Endothelial cell of umbilical vein (primary cell): ENCODE results near the gene SMIM27. TPM values are rescaled to one million over a fixed set of nuclear protein-coding genes. Genes with fewer than 3 reads are reported as not detected.

Experiments used
- BruUV-seq: library from RNA; stranded (reverse); fragments of 400-500 nt; replicated peaks from 2 replicates; lab custom pipeline; 2021; lab: Mats Ljungman, UMichigan
- CTCF ChIA-PET: fragments of 300-600, 350-600 bp; sonication (Branson Sonifier 250); formaldehyde crosslinking; loops from one replicate; lab custom pipeline; 2021; ENCODE audit warnings: antibody characterized with exemption, inconsistent platforms; lab: Charles Lee
- POLR2A ChIA-PET: fragments of 300-600, 350-600 bp; sonication (Branson Sonifier 250); formaldehyde crosslinking; loops from one replicate; lab custom pipeline; 2021; ENCODE audit warnings: antibody characterized with exemption, inconsistent platforms; lab: Charles Lee
- DNase-seq: peaks from one replicate; pipeline ENCODE4 v3.0.0-alpha.2; 2011; ENCODE audit warnings: low read depth, low spot score
- FAIRE-seq: peaks from 2 replicates; lab custom pipeline; 2011; peaks lifted over from hg19 to GRCh38; lab: Jason Lieb, UNC
- H2AFZ ChIP-seq: 2 replicates; pipeline ENCODE4 v1.6.0; 2012; ENCODE audit warnings: low read depth, low read length, control low read depth, inconsistent platforms
- H3K27ac ChIP-seq: 2 replicates; pipeline ENCODE4 v1.5.1; 2011; ENCODE audit warnings: low read depth, mild to moderate bottlenecking, control low read depth, low read length, moderate library complexity; ENCODE audit not compliant: insufficient read depth
- H3K27me3 ChIP-seq, 2 experiments: 2 replicates each; pipeline versions ENCODE4 v1.6.0 to v1.6.1; 2011; ENCODE audit warnings: low read length in 2 of 2, mixed read lengths in 1 of 2; ENCODE audit not compliant: control insufficient read depth in 2 of 2, insufficient read depth in 2 of 2
- H3K36me3 ChIP-seq, 2 experiments: 2 replicates in 1 of 2; 3 replicates in 1 of 2; pipeline ENCODE4 v1.5.1; 2011; ENCODE audit warnings: low read length in 2 of 2, mild to moderate bottlenecking in 1 of 2, moderate library complexity in 1 of 2; ENCODE audit not compliant: control insufficient read depth in 2 of 2, insufficient read depth in 2 of 2; ENCODE audit errors: extremely low read depth in 1 of 2
- H3K4me1 ChIP-seq: 3 replicates; pipeline ENCODE4 v1.5.1; 2011; ENCODE audit warnings: mild to moderate bottlenecking, low read length; ENCODE audit not compliant: control insufficient read depth, insufficient read depth; ENCODE audit errors: extremely low read depth
- H3K4me2 ChIP-seq: 2 replicates; pipeline ENCODE4 v1.6.1; 2011; ENCODE audit warnings: low read length, control low read depth, mixed read lengths; ENCODE audit not compliant: insufficient read depth
- H3K4me3 ChIP-seq, 3 experiments: fragments of 200-600 bp in 1 of 3; sonication (generic), shearing (Covaris generic) in 1 of 3; replicated peaks in 1 of 3; 2 replicates each; pipeline ENCODE4 v1.5.1; 2011 to 2016; ENCODE audit warnings: control low read depth in 3 of 3, low read length in 3 of 3, mild to moderate bottlenecking in 2 of 3, inconsistent platforms in 1 of 3, low read depth in 1 of 3, moderate library complexity in 1 of 3; ENCODE audit not compliant: insufficient read depth in 1 of 3
- H3K79me2 ChIP-seq: 2 replicates; pipeline ENCODE4 v1.6.0; 2012; ENCODE audit warnings: low read length, inconsistent platforms; ENCODE audit not compliant: control insufficient read depth, insufficient read depth
- H3K9ac ChIP-seq: replicated peaks from 2 replicates; pipeline ENCODE3; 2011; ENCODE audit warnings: low read length, control low read depth; ENCODE audit not compliant: insufficient read depth; ENCODE audit errors: extremely low read depth
- H3K9me1 ChIP-seq: replicated peaks from 3 replicates; pipeline ENCODE4 v1.6.0; 2011; ENCODE audit warnings: mild to moderate bottlenecking, low read length; ENCODE audit not compliant: control insufficient read depth, insufficient read depth; ENCODE audit errors: extremely low read depth
- H3K9me3 ChIP-seq: replicated peaks from 2 replicates; pipeline ENCODE4 v1.5.1; 2012; ENCODE audit warnings: low read length, inconsistent platforms; ENCODE audit not compliant: control insufficient read depth, insufficient read depth
- H4K20me1 ChIP-seq: replicated peaks from 2 replicates; pipeline ENCODE3; 2011; ENCODE audit warnings: mild to moderate bottlenecking, low read length; ENCODE audit not compliant: control insufficient read depth, insufficient read depth; ENCODE audit errors: extremely low read depth
- CTCF ChIP-seq, 2 donors: IDR thresholded peaks; 1 replicate in 1 of 2; 2 replicates in 1 of 2; pipeline ENCODE4 v1.5.1; 2011; ENCODE audit warnings: low read length in 2 of 2, mild to moderate bottlenecking in 2 of 2, moderate library complexity in 2 of 2, control low read depth in 1 of 2, inconsistent platforms in 1 of 2, low read depth in 1 of 2; ENCODE audit not compliant: insufficient read depth in 1 of 2; ENCODE audit errors: extremely low read depth in 1 of 2
- EZH2 ChIP-seq: IDR thresholded peaks from 2 replicates; pipeline ENCODE4 v1.6.1; 2012; ENCODE audit warnings: borderline replicate concordance, low read depth, mild to moderate bottlenecking, moderate library complexity, low read length, inconsistent platforms; ENCODE audit not compliant: severe bottlenecking
- GATA2 ChIP-seq: IDR thresholded peaks from 2 replicates; pipeline ENCODE4 v1.7.0; 2011; ENCODE audit warnings: low read depth, mild to moderate bottlenecking, moderate library complexity, mixed read lengths, low read length; ENCODE audit not compliant: insufficient read length, insufficient read depth
- JUN ChIP-seq: IDR thresholded peaks from 2 replicates; pipeline ENCODE4 v1.6.1; 2011; ENCODE audit warnings: borderline replicate concordance, low read depth; ENCODE audit not compliant: insufficient read length, insufficient read depth
- MAX ChIP-seq: IDR thresholded peaks from 2 replicates; pipeline ENCODE4 v1.6.1; 2011; ENCODE audit not compliant: insufficient read depth, insufficient read length
- MYC ChIP-seq: IDR thresholded peaks from one replicate; pipeline ENCODE4 v1.6.1; 2011; ENCODE audit warnings: mild to moderate bottlenecking, low read depth, low read length
- POLR2AphosphoS5 ChIP-seq: IDR thresholded peaks from 2 replicates; pipeline ENCODE4 v1.6.1; 2012; ENCODE audit warnings: low read depth, mild to moderate bottlenecking, control low read depth, low read length, moderate library complexity; ENCODE audit not compliant: insufficient read depth
- dilution Hi-C: fragments of 300-500 bp; cut with MboI; formaldehyde crosslinking; loops from one replicate; pipeline ENCODE4 v1.15.0; 2019; ENCODE audit warnings: low sequenced_read_pairs; ENCODE audit not compliant: extremely low pct_ligation_motif_present
- intact Hi-C: fragments of 100-400 bp; cut with micrococcal nuclease; formaldehyde crosslinking; loops from one replicate; pipeline ENCODE4 v1.10.0; 2022
- polyA plus RNA-seq, 4 experiments: library from polyadenylated mRNA; depleted of rRNA in 3 of 4; stranded (reverse) in 3 of 4; unstranded in 1 of 4; fragments of >200 nt; gene quantifications; 2 replicates each; pipeline versions ENCODE4 v1.2.1 to v1.2.3, GENCODE V29; 2011 to 2012; ENCODE audit warnings: missing spikeins in 1 of 4
- total RNA-seq: library from RNA; stranded (reverse); gene quantifications from 2 replicates; pipeline ENCODE4 v1.2.3, GENCODE V29; 2021

Gene SMIM27
- total and polyA plus RNA-seq, 2 donors (not counting 3 experiments of a cell fraction or from before 2014, with no cell fraction given) = 3.4 to 11.5 TPM

GRCh38 chr9:32533816-32534215 lies 18.3 kb upstream of the SMIM27 start:
- FAIRE-seq (no peak), DNase-seq (no peak)
- no peaks in the 10 kb centered on the region for H3K27me3 ChIP-seq
- no peak overlapping the region for H3K27ac ChIP-seq
- H3K9me3 ChIP-seq = no peaks in the 10 kb centered on the region
- ChIA-PET POLR2A (no interaction called here), CTCF (interaction anchor here (0.6 to 1.1 kb wide), 2 partner anchors 38 to 48 kb away, joined by 4 read pairs; no protein-coding TSS in a partner anchor)
- TF ChIP-seq JUN = no peak
- no peak for TF ChIP-seq GATA2
- TF ChIP-seq POLR2AphosphoS5 = no peak
- TF ChIP-seq EZH2 = no peak
- TF ChIP-seq MAX = no peak
- TF ChIP-seq CTCF (IDR thresholded peaks at IDR 0.05; ENCODE audit: extremely low read depth in 1 of 2, insufficient read depth in 1 of 2, low read depth in 1 of 2, low read length in 2 of 2) = no peak
- no peak for TF ChIP-seq MYC
- no peaks in the 10 kb centered on the region for H3K9me1 ChIP-seq
- H2AFZ ChIP-seq = no peak overlapping the region
- no peaks in the 10 kb centered on the region for H3K79me2 ChIP-seq
- no peaks in the 10 kb centered on the region for H3K36me3 ChIP-seq
- H4K20me1 ChIP-seq = no peaks in the 10 kb centered on the region
- intact Hi-C loops = no loop called here
- no peaks in the 10 kb centered on the region for H3K4me1 ChIP-seq
- no peak overlapping the region for H3K4me3 ChIP-seq
- no TSS peak for BruUV-seq
- no peak overlapping the region for H3K4me2 ChIP-seq
- no peak overlapping the region for H3K9ac ChIP-seq
- dilution Hi-C loops = no loop called here
